Endometrium (tissue), 2 donors: ENCODE measurements around the gene TTLL13.
"Not testable (repeated sequence)": the region's sequence is repeated elsewhere in the genome, so short reads cannot be mapped to it uniquely, and the experiment has no call there.

Source experiments
- FAIRE-seq: peaks from 2 replicates; lab custom pipeline; 2012; peaks lifted over from hg19 to GRCh38; lab: Jason Lieb, UNC
- donor health status: control.
- donor health status: control.

The TTLL13 gene

DNA sequence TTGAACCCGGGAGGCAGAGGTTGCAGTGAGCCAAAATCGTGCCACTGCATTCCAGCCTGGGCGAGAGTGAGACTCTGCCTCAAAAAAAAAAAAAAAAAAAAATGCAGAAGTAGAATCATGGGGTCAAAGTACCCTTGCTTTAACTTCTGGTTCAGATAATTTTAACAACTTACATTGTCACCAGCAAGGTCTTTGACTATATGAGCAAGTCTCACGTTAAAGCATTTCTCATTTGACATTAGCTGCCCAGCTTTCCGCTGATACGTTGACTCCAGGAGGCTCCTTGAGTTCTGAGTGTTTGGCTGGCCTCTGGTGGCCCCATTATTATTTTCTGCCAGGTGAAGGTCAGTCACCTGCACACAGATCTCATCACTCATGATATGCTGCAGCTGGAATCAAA lies 32.3 kb downstream of the TTLL13 start:
- not testable (repeated sequence) for FAIRE-seq

DNA sequence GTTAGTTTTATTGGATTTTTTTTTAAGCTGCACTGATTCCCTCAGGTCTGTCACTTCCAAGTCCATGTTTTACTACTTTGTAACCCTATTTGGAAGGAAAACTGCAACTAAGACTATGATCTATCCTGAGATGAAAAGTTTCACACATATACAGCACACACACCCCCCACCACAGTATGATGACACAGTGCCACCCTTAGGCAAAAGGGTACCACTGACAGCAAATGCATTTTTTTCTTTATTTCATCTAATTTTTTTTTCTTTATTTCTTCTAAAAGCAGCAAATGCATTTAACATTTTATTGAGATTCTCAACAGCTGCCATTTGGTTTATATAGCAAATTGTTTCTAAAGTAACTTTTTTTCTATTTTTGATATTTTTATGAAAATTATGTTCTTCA lies 37.3 kb downstream of the TTLL13 start:
- no peak for FAIRE-seq

DNA sequence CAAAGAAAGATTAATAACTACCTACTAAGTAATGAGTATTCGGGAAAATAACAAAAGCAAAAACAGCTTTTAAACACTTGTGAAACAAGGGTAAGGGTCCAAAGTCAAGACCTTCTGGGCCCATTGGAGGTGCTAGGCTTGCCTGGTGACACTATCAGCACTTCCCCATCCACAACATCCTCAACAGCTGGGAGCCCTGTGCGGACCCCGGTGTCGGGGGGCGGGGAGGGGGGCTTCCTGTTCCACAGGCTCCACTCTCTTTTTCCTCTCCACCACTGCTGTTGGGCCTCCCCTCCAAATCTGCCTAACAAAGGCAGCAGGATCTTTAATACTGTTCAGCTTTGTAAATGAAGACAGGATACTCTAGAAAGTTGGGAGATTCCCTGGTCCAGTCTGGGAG lies 37.7 kb downstream of the TTLL13 start:
- no peak for FAIRE-seq

DNA sequence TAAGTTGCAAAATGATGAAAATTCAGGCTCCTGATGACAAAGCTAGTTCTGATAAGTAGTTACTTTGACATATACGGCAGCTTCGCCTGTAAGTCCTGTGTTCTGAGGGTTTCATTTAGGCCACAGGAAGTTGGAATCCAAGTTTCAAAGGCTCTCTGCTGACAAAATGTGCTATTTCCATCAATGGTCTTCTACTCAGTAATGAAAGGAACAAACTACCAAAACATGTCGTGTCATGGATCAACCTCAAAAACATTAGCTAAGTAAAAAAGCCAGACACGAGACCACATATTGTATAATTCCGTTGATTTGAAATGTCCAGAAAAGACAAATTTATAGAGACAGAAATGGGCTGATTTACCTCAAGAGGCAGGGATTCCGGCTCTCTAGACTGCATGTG lies 38.6 kb downstream of the TTLL13 start:
- no peak for FAIRE-seq

DNA sequence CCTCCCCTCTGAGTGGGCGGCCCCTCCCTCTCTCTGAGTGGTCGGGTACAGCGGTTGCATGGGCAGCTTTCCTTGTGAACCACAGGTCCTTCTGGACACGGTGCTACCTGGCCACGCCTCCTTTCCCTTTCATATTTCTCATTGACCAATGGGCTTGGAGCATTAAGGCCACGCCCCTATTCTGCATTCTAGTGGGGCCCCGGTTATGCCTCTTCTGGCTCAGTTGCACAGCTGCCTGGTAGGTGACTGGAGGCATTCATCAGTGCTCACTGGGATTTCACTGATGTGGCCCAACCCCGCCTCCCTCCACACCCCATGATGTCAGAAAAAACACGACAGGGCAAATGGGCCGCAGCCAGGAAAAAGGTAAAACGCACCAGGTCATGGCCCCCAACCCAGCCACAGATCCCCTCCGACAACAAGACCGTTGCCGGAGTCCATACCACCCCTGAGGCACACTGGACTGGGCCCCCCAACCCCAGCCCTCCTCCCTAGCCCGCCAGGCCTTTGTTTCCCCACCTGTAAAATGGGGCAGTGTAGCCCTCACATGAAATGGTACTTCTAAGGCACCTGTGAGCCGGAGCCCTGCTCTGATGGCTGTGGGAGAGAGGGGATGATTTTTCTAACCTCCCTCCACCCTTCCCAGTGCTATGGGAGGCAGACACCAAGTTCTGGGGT lies 42.5 kb downstream of the TTLL13 start:
- FAIRE-seq, result no peak

DNA sequence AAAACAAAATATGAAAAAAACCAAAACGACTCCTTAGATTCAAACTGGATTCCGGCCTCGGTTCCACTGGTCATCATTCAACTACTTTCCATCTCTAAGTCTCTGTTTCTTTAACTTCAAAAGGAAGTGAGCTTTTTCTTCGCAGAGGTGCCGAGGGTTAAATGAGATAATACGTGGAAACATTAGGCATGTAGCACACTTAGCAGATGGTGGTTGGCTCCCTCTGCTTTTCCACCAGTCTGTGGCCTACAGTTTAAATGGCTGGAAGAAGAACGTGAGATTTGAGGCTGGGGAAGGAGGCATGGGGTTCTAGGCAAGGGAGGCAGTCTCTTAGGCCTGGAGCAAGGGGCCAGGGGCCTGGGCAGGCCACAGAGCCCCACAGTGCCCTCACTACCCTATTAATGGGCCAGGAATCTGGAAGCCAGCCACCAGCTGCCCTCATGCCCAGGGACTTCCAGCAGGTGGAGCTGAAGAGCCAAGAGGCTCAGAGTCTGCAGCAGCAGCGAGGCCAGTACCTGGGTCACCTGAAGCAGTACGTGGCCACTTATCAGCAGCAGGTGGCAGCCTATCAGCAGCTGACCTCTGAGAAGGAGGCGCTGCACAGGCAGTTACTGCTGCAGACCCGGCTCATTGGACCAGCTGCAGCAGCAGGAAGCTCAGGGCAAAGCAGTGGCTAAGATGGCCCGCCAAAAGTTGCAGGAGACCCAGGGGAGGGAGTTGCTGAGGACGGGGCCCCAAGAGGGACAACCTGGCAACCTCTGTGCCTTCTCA lies 43.9 kb downstream of the TTLL13 start:
- FAIRE-seq, result not testable (repeated sequence)

DNA sequence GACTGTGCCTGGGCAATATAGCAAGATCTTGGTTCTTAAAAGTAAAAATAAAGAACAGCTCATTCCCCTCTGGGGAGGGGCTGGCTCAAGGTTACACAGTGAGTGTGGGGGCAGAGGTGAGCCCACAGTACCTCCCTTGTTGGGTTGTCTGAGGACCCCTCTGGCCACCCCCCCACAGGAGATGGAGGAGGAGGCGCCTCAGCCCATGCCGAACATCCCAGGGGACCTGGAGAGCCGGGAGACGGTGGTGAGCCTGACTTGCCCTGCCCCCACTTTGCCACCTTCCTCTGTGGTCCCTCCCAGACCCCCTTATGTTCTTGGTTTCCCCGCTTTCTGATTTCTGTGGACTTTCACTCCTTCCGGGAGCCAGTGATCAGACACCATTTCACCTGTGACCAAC lies 44.8 kb downstream of the TTLL13 start:
- no peak for FAIRE-seq

DNA sequence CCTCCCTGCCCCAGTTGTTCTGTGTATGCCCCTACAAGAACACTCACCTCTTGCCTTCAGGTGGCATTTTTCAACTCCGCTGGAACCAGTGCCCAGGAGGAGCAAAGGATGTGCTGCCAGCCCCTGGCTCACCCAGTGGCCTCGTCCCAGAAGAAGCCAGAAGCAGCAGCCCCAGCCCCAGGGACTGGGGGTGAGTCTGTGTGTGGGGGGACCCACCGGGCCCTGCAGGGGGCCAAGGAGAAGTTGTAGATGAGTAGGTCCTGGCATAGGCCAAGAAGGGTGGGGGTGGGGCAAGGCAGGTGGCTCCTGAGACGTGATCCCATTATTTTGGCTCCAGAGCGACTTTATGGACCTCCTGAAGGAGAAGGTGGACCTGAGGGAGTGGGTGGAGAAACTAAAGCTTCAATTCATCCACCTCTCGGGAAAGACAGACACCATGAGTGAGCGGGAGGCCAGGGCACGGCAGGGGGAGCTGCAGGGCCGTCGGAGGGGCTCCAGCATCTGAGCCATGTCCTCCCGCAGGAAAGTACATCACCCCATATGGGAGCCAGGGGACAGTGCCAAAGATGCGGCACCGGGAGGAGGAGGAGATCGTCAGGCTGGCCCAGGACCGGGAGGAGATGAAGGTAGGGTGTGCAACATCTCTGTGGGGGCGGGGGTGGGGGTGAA lies 45.4 kb downstream of the TTLL13 start:
- FAIRE-seq, result no peak

DNA sequence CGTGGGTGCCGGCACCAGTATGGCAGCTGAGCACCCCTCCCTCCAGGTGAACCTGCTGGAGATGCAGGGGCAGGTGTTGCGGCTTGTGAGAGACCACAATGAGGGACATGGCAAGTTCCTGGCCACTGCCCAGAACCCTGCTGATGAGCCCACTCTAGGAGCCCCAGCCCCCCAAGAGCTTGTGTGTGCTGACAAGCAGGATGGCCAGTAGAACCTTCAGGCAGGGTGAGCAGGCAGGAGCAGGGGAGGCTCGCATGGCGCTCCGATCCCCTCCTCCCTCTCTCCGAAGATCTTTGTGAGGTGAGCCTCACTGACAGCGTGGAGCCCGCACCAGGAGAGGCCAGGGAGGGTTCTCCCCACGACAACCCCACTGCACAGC lies 45.9 kb downstream of the TTLL13 start:
- no peak for FAIRE-seq

DNA sequence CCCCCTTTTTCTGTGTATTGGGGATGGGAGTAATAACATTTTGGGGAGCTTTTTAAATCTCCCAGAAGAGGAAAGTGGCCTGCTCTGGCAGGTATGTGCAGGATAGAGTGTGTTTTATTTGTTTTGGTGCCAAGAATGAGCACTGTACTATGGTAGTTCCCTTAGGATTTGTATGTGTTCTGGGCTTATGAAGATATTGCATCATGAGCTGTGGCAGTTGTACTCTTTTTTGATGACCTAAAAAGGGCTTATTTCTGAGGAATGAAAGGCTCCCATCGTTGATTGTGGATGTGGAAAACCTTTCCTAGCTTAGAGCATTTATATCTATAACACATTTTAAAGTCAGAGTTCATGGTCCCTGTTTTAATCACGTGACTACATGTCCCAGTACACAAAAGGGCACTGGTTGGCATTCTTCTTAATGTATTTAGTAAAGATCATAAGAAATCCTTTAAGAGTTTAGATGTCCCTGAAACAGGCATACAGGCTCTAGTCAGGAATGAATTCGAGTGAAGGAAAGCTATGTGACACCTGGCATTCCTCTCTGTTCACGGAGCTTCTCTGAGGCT lies 47.0 kb downstream of the TTLL13 start:
- FAIRE-seq, result not testable (repeated sequence)

DNA sequence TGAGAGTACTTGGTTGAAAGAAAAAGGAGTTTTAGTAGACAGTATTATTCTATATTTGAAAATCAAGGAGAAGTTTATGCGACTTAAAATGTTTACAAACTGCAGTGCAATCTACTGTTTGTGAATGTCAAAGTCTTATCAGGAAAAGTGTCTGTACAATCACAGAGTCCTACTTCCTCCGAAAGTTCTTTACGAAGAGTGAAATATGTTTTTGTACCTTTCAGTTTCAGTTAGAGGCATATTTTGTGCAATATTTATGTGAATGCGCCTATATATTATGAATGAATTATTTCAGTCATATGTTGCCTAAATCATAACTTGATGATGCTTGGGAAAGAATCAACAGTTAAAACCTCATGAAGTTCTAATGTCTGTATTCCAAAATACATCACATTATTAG lies 47.7 kb downstream of the TTLL13 start:
- FAIRE-seq, result no peak

DNA sequence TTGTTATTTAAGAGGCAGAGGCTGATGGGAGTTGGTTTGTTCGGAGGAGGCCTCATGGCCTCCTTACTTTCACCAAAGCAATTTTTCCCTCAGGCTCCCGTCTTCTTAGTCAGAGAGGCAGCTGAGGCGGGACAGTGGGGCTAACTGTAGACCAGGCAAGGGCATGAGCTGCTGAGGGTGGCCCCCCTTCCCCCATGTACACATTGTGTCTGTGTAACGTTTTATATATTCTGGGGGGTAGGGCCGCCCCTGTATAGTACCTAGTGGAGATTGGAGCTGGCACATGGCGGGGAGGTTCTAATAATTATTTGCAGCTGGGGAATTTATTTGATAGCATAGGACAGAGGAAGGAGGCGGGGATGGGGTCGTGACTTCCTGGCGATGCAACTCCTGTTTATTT lies 51.2 kb downstream of the TTLL13 start:
- FAIRE-seq, result no peak

DNA sequence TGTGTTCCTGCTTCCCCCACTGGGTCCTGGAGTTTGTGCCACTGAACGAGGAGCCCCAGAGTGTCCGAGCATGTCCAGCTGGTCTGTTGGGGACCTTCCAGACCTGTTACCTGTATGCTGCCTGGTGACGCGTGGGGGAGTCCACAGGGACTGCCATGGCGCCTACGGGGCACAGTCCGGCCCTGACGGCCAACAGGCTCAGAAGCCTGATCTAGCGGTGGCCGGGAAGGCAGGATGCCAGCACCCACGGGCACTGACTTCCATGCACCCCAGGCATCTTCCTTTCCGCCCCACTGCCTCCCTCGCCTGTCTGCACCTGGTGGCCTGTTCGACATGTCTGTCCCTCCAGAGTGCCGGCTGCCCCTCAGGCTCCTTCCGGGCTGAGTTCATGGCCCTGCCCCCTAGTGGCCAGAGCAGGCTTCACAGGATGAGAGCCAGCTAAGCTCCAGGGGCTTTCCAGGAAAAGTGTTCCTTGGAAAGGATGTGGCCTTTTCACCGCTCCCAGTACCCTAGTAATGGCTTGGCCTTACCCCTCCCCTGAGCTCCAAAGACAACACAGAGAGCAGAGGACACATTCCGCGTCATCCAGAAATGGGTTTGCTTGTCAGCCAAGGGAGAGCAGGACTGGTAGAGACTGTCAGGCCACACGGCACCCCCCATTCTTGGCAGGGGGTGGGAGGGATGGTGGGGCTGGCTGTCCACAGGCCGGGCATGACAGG lies 51.8 kb downstream of the TTLL13 start:
- FAIRE-seq, result no peak

DNA sequence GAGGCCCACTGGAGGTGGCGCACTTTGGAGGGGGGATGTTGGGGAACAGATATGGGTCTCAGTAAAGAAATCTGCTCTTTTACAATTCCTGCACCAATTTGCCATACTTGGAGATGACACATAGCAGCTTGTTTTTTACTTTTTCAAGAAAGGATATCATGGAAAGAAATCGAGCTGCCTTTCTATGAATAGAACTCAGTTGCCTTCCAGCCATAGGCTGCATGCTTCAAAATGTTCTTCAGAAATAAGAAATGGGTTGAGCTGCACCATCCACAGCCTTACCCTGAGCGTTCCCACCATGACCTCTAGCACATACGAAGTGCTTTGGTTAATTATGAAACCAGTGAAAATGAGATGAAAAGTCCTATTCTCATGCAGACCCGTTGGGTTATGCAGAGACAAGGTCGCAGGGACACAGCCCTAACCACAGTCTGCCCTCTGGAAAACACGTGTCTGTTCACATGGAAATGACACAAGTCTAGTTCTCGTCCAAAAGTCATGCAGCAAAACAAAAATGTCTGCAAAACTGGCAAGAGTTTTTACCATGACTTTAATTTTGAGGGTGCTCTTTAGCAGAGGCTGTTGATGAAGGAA lies 52.4 kb downstream of the TTLL13 start:
- no peak for FAIRE-seq

DNA sequence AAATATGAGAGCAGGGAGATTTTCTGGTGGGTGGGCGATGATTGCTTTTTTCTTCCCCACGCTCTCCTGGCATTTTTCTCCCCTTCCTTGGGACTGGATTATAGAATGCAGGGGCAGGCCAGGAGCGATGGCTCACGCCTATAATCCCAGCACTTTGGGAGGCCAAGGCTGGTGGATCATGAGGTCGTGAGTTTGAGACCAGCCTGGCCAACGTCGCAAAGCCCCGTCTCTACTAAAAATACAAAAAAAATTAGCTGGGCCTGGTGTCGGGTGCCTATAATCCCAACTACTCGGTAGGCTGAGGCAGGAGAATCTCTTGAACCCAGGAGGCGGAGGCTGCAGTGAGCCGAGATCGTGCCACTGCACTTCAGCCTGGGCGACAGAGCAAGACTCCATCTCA lies 56.0 kb downstream of the TTLL13 start:
- not testable (repeated sequence) for FAIRE-seq

DNA sequence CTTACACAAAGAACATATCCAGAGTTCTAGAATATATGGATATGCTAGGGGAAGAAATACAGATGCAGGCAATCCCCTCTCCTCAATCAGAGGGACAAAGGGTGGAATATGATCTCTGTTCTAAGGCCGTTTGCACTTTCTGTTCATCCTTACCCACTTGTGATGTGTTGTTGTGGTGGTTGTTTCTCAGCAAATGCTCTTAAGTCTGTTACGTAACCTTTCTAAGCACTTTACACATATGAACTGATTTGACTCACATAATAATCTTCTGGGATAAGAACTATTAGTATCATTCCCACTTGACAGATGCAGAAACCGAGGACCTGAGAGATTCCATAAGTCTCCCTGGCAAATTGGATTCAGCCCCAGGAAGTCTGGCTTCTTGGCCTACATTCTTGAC lies 56.6 kb downstream of the TTLL13 start:
- FAIRE-seq, result no peak

DNA sequence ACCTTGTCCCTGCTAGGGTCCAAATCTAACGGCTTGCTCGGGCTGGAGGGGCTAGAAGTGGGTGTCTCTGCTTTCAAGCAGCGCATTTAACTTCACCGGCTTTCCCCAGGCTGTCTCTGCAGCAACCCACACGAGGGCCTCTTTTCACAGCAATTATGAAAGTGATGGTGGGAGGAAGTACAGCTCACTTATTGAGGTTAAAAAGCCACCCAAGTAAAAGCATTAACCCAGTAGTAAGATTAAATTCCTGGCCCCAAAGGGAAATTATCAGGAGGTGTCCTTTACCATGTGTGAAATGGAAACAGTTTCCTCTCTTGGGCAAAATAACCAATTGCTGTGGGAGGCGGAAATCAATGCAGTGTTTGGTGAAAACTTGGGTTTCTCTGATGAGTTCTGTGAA lies 57.2 kb downstream of the TTLL13 start:
- no peak for FAIRE-seq

DNA sequence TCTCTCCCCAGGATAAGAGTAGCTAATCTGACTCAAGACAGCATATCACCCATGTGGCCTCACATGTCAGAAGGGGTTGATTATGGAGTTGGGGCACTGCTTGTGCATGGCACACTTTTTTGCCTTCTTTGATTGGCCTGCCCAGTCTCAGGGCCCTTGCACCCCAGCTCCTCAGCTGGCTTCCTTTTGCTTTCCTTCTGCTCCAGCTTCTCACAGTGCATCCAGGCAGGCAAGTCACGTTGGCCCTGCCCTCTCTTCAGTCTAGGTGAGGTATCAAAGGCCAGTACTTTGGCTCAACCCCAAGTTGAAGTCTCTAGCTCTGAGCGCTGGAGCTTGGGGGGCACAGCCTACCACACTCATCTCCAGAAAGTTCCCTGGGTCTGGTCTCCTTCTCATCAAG lies 58.3 kb downstream of the TTLL13 start:
- FAIRE-seq, result no peak

DNA sequence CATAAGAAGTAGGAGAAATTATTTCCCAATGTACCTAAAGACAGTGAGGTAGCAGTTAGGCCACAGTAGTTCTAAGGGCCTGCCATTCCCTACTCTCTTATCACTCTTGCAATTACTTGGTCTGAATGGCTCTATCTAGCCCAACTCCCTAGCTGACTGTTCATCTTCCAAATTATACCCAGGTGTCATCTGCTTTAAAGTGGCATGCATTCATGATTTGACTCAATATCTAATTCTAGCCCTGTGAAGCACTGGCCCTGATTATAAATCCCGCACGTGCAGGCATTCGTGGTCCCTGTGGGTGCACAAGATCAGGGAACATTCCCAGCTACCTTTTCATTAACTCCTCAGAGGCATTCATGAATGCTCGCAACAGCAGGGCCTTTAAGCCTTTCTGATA lies 59.7 kb downstream of the TTLL13 start:
- no peak for FAIRE-seq
